ENCODE results near the gene AGTR2. TPM values are rescaled to one million over a fixed set of nuclear protein-coding genes. Genes with fewer than 3 reads are reported as not detected.
"Not testable (repeated sequence)": the region's sequence is repeated elsewhere in the genome, so short reads cannot be mapped to it uniquely, and the experiment has no call there.

AGTR2 gene
- total RNA-seq (2014; rRNA removed; shearing (Covaris generic)): not detected in 2 replicates

DNA sequence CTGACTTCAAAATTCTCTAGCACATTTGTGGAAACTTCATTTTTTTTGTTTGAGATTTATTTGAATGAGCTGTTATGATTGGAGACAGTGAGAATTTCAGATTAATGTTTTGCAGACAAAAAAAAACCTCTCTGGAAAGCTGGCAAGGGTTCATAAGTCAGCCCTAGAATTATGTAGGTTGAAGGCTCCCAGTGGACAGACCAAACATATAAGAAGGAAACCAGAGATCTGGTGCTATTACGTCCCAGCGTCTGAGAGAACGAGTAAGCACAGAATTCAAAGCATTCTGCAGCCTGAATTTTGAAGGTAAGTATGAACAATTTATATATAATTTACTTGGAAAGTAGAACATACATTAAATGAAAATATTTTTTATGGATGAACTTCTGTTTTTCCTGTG, at the start of gene AGTR2:
Gene AGTR2 (plus strand): TSS at position 234 of the 400 bp plus-strand sequence. CDS start 1,537 bp downstream, outside the sequence.
- in situ Hi-C loops (cut with HindIII; ENCODE audit: low sequenced_read_pairs): no loop called here
- DNase-seq (ENCODE audit: low spot score): no peak

GRCh38 chrX:116135277-116135676, 35.3 kb upstream of the AGTR2 start:
- in situ Hi-C loops (cut with HindIII; ENCODE audit: low sequenced_read_pairs): no loop called here
- DNase-seq (ENCODE audit: low spot score): no peak

DNA sequence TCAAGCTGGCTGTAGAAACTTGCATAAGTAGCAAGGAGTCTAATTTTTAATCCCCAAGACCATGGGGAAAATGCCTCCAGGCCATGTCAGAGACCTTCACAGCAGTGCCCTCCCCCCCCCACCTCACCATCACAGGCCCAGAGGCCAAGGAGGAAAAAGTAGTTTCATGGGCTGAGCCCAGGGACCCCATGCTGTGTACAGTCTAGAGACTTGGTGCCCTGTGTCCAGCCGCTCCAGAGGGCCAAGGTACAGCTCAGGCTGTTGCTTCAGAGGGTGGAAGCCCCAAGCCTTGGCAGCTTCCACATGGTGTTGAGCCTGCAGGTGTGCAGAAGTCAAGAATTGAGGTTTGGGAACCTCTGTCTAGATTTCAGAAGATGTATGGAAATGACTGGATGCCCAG, 29.3 kb upstream of the AGTR2 start:
- in situ Hi-C loops (cut with HindIII; ENCODE audit: low sequenced_read_pairs); DNase-seq (ENCODE audit: low spot score): not testable (repeated sequence)

- in situ Hi-C loops (cut with HindIII; ENCODE audit: low sequenced_read_pairs): no loop called here
Observed at GRCh38 chrX:116142976-116143375, 27.6 kb upstream of the AGTR2 start.

GRCh38 chrX:116172976-116173375, 2.4 kb downstream of the AGTR2 start:
- DNase-seq (ENCODE audit: low spot score): no peak
- in situ Hi-C loops (cut with HindIII; ENCODE audit: low sequenced_read_pairs): no loop called here

More at GRCh38 chrX:116142976-116143375, 27.6 kb upstream of the AGTR2 start:
- DNase-seq (ENCODE audit: low spot score): no peak

DNA sequence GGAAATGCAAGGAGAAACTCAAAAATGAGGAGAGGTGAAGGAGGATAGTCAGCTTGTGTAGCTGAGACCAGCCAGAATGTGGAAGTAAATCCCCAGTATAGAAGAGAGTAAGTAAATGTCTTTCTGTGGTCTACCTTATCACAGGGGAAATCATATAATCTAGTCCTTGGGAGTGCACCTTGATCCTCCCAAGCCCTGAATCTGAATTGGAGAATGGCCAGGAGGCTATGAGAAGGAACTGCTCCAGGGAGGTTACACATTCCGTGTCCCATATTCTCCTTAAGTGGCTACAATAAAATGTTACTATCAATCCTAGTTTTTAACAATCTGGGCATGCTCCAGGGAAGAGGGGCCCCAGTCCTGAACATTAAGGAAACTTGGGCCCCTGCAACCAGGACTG, 10.8 kb downstream of the AGTR2 start:
- in situ Hi-C loops (cut with HindIII; ENCODE audit: low sequenced_read_pairs): no loop called here
- no peak for DNase-seq (ENCODE audit: low spot score)

GRCh38 chrX:116185163-116185562, 14.6 kb downstream of the AGTR2 start:
- in situ Hi-C loops (cut with HindIII; ENCODE audit: low sequenced_read_pairs): no loop called here
- no peak for DNase-seq (ENCODE audit: low spot score)

GRCh38 chrX:116194649-116195048, 24.1 kb downstream of the AGTR2 start:
- no peak for DNase-seq (ENCODE audit: low spot score)
- in situ Hi-C loops (cut with HindIII; ENCODE audit: low sequenced_read_pairs): no loop called here

DNA sequence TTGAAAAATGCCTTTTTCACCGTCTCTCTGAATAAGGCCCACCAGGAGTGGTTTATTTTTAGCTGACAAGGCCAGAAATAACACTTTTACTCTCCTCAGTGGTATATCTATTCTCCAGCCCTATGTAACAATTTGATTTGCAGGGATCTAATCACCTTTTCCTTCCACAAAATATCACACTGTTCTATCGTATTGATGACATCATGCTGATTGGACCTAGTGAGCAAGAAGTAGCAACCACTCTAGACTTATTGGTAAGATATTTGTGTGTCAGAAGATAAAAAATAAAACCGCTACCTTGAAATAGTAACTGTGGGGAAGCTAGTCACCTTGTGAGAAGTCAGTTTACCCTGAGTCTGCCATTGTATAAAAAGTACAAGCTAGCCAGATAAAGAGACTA, 27.7 kb downstream of the AGTR2 start:
- in situ Hi-C loops (cut with HindIII; ENCODE audit: low sequenced_read_pairs): no loop called here
- DNase-seq (ENCODE audit: low spot score): no peak

DNA sequence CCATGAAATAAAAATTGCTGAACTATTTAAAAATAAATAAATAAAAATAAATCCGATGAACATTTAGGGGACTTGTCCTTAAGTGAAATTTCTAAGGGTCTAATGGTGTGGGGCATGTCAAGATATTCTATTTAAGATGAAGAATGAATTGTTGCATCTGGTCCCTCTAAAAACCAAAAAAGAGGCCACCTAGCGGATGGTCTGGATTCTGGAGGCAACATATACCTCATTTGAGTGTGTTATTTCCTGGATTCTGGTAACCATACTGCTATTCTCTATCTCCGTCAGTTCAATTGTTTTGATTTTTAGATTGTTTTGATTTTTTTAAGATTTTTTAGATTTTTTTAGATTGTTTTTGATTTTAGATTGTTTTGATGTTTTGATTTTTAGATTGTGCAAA, 28.3 kb downstream of the AGTR2 start:
- DNase-seq (ENCODE audit: low spot score): no peak
- in situ Hi-C loops (cut with HindIII; ENCODE audit: low sequenced_read_pairs): no loop called here

GRCh38 chrX:116204932-116205331, 34.4 kb downstream of the AGTR2 start:
- peak; percentile 12 for DNase-seq (ENCODE audit: low spot score)
- in situ Hi-C loops (cut with HindIII; ENCODE audit: low sequenced_read_pairs): no loop called here

DNA sequence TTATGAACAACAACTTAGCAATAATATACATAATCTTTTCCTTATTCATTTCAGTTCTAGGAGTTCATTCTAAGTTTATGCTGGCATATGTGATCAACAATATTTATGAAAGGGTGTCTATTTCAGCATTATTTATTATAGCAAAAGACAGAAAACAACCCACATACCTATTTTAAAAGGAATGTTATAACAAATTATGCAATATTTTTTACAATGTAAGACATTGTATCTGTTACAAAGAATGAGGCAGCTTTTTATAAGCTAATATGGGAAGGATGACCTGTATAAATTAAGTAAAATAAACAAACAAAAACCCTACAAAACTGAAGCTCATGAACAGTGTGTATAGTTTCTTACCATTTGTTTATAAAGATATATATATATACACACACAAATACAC, 42.7 kb downstream of the AGTR2 start:
- in situ Hi-C loops (cut with HindIII; ENCODE audit: low sequenced_read_pairs): no loop called here
- DNase-seq (ENCODE audit: low spot score): no peak

GRCh38 chrX:116217080-116217479, 46.5 kb downstream of the AGTR2 start:
- in situ Hi-C loops (cut with HindIII; ENCODE audit: low sequenced_read_pairs); DNase-seq (ENCODE audit: low spot score): not testable (repeated sequence)
